HEK293 (cell line): Measurements from ENCODE around the gene DMPK.

Experiments
- ELK4 ChIP-seq: IDR thresholded peaks from 2 replicates; pipeline ENCODE4 v1.6.1; 2011; ENCODE audit warnings: mild to moderate bottlenecking, low read depth, low read length, borderline replicate concordance
- HIC1 ChIP-seq: fragments of 450-650 bp; formaldehyde crosslinking; IDR thresholded peaks from 2 replicates; pipeline ENCODE4 v1.5.1; 2016; ENCODE audit warnings: missing biosample characterization, missing genetic modification characterization
- MEIS1 ChIP-seq: sonication (generic); formaldehyde crosslinking; IDR thresholded peaks from 2 replicates; pipeline ENCODE4 v1.8.1; 2022; ENCODE audit warnings: missing genetic modification reagents, mild to moderate bottlenecking, borderline replicate concordance
- PRDM10 ChIP-seq: fragments of 450-650 bp; formaldehyde crosslinking; IDR thresholded peaks from 2 replicates; pipeline ENCODE4 v1.5.1; 2016; ENCODE audit warnings: missing biosample characterization, missing genetic modification characterization
- YY1 ChIP-seq: fragments of 450-650 bp; formaldehyde crosslinking; IDR thresholded peaks from 2 replicates; pipeline ENCODE4 v1.5.1; 2018; ENCODE audit warnings: missing biosample characterization, missing genetic modification characterization
- ZBTB44 ChIP-seq: fragments of 450-650 bp; IDR thresholded peaks from 2 replicates; pipeline ENCODE4 v1.5.1; 2018; ENCODE audit warnings: missing biosample characterization, mild to moderate bottlenecking, missing genetic modification characterization
- ZBTB7A ChIP-seq: fragments of 450-650 bp; formaldehyde crosslinking; IDR thresholded peaks from 2 replicates; pipeline ENCODE4 v1.5.1; 2016; ENCODE audit warnings: low read depth, missing biosample characterization, missing genetic modification characterization
- ZFHX2 ChIP-seq: fragments of 450-650 bp; formaldehyde crosslinking; conservative IDR thresholded peaks from 2 replicates; pipeline ENCODE4 v1.5.1; 2016; ENCODE audit warnings: missing biosample characterization, missing genetic modification characterization
- ZFP41 ChIP-seq: fragments of 450-650 bp; formaldehyde crosslinking; IDR thresholded peaks from 2 replicates; pipeline ENCODE4 v1.5.1; 2016; ENCODE audit warnings: missing biosample characterization, missing genetic modification characterization, borderline replicate concordance
- ZFP69B ChIP-seq: fragments of 450-650 bp; formaldehyde crosslinking; IDR thresholded peaks from 2 replicates; pipeline ENCODE4 v1.5.1; 2016; ENCODE audit warnings: missing biosample characterization, missing genetic modification characterization
- ZNF10 ChIP-seq: fragments of 450-650 bp; formaldehyde crosslinking; IDR thresholded peaks from 2 replicates; pipeline ENCODE4 v1.5.1; 2017; ENCODE audit warnings: missing biosample characterization, missing genetic modification characterization
- ZNF214 ChIP-seq: fragments of 450-650 bp; formaldehyde crosslinking; IDR thresholded peaks from 2 replicates; pipeline ENCODE4 v1.5.1; 2017; ENCODE audit warnings: missing biosample characterization, mild to moderate bottlenecking, missing genetic modification characterization, borderline replicate concordance
- ZNF548 ChIP-seq: fragments of 450-650 bp; formaldehyde crosslinking; IDR thresholded peaks from 2 replicates; pipeline ENCODE4 v1.5.1; 2016; ENCODE audit warnings: missing biosample characterization, missing genetic modification characterization
- ZNF558 ChIP-seq: fragments of 450-650 bp; formaldehyde crosslinking; IDR thresholded peaks from 2 replicates; pipeline ENCODE4 v1.5.1; 2016; ENCODE audit warnings: missing biosample characterization, missing genetic modification characterization
- ZNF561 ChIP-seq: fragments of 450-650 bp; IDR thresholded peaks from 2 replicates; pipeline ENCODE4 v1.5.1; 2018; ENCODE audit warnings: missing biosample characterization, missing genetic modification characterization, borderline replicate concordance
- ZNF580 ChIP-seq: fragments of 450-650 bp; formaldehyde crosslinking; IDR thresholded peaks from 2 replicates; pipeline ENCODE4 v1.5.1; 2016; ENCODE audit warnings: missing biosample characterization, missing genetic modification characterization
- ZNF623 ChIP-seq: fragments of 450-650 bp; formaldehyde crosslinking; IDR thresholded peaks from 2 replicates; pipeline ENCODE4 v1.5.1; 2016; ENCODE audit warnings: missing biosample characterization, missing genetic modification characterization
- ZNF645 ChIP-seq: fragments of 450-650 bp; formaldehyde crosslinking; IDR thresholded peaks from 2 replicates; pipeline ENCODE4; 2016; ENCODE audit warnings: missing biosample characterization, missing genetic modification characterization
- ZNF677 ChIP-seq: fragments of 450-650 bp; IDR thresholded peaks from 2 replicates; pipeline ENCODE4 v1.5.0; 2018; ENCODE audit warnings: missing biosample characterization, mild to moderate bottlenecking, missing genetic modification characterization, moderate library complexity
- ZNF692 ChIP-seq: fragments of 450-650 bp; formaldehyde crosslinking; IDR thresholded peaks from 2 replicates; pipeline ENCODE4 v1.5.1; 2016; ENCODE audit warnings: missing biosample characterization, missing genetic modification characterization
- ZNF76 ChIP-seq: fragments of 450-650 bp; formaldehyde crosslinking; IDR thresholded peaks from 2 replicates; pipeline ENCODE4; 2016; ENCODE audit warnings: low read depth, missing biosample characterization, missing genetic modification characterization, borderline replicate concordance
- ZSCAN18 ChIP-seq: fragments of 450-650 bp; formaldehyde crosslinking; IDR thresholded peaks from 2 replicates; pipeline ENCODE4 v1.5.1; 2016; ENCODE audit warnings: missing biosample characterization, missing genetic modification characterization
- ZSCAN5A ChIP-seq: fragments of 450-650 bp; formaldehyde crosslinking; IDR thresholded peaks from 2 replicates; pipeline ENCODE4 v1.5.1; 2016; ENCODE audit warnings: missing biosample characterization, missing genetic modification characterization

The DMPK gene

GRCh38 chr19:45768984-45769782 lies 13.1 kb downstream of the DMPK start, which contains the start of gene SIX5 (continued):
- TF ChIP-seq ZSCAN18 (no peak), ZNF561 (tag by site-specific recombination) (peak; percentile 85), ZNF580 (tag by site-specific recombination) (no peak), ELK4 (no peak), ZSCAN5A (tag by site-specific recombination) (no peak), ZNF677 (tag by site-specific recombination) (no peak), ZNF76 (tag by site-specific recombination) (peak; percentile 62), ZNF10 (no peak; the same call in 1 of the 2 replicates), ZNF558 (no peak), PRDM10 (tag by site-specific recombination) (no peak; the same call in none of the 2 replicates), ZBTB44 (tag by site-specific recombination) (peak; percentile 48; the same call in 1 of the 2 replicates), ZNF645 (tag by site-specific recombination) (peak; percentile 29; the same call in 1 of the 2 replicates), HIC1 (tag by site-specific recombination) (peak; percentile 100), ZFP41 (tag by site-specific recombination) (no peak), ZNF548 (no peak), ZNF214 (tag by site-specific recombination) (no peak), ZNF623 (tag by site-specific recombination) (0 out of 2 replicates have a peak, but pooled peaks have one; percentile 15), ZBTB7A (tag by site-specific recombination) (peak; percentile 88), YY1 (peak; percentile 25; the same call in 1 of the 2 replicates), ZNF692 (peak; percentile 80), MEIS1 (CRISPR knock-in tag) (no peak), ZFHX2 (peak; percentile 92), ZFP69B (tag by site-specific recombination) (peak; percentile 79)
